ENCODE data around the gene LCLAT1. TPM values are rescaled to one million over a fixed set of nuclear protein-coding genes. Genes with fewer than 3 reads are reported as not detected.

The LCLAT1 gene
- total RNA-seq, 1 experiment from 2014 or later, result 36.0 TPM

- in situ Hi-C loops (cut with HindIII; ENCODE audit: low pct_unique_long_range_greater_than_20kb, low sequenced_read_pairs), result no loop called here
Observed at GRCh38 chr2:30689496-30690125, 242.6 kb downstream of the LCLAT1 start.

GRCh38 chr2:30690126-30690561 is 243.1 kb downstream of the LCLAT1 start:
- in situ Hi-C loops (cut with HindIII; ENCODE audit: low pct_unique_long_range_greater_than_20kb, low sequenced_read_pairs), result no loop called here
- no peak for DNase-seq (ENCODE audit: low read depth)

More at GRCh38 chr2:30689496-30690125, 242.6 kb downstream of the LCLAT1 start:
- DNase-seq (ENCODE audit: low read depth), result no peak

- in situ Hi-C loops (cut with HindIII; ENCODE audit: low pct_unique_long_range_greater_than_20kb, low sequenced_read_pairs), result no loop called here
- no peak for DNase-seq (ENCODE audit: low read depth)
Observed at GRCh38 chr2:30691091-30691947, 244.3 kb downstream of the LCLAT1 start.

GRCh38 chr2:30691948-30692828 is 245.1 kb downstream of the LCLAT1 start:
- DNase-seq (ENCODE audit: low read depth), result no peak
- in situ Hi-C loops (cut with HindIII; ENCODE audit: low pct_unique_long_range_greater_than_20kb, low sequenced_read_pairs), result no loop called here

- no peak for DNase-seq (ENCODE audit: low read depth)
- in situ Hi-C loops (cut with HindIII; ENCODE audit: low pct_unique_long_range_greater_than_20kb, low sequenced_read_pairs), result no loop called here
Observed at GRCh38 chr2:30692829-30693275, 245.8 kb downstream of the LCLAT1 start.

Other genes starting within 250 kb of the LCLAT1 start
- gene LBH, start 215.7 kb upstream of the LCLAT1 start, total RNA-seq (2014; rRNA removed; shearing (Covaris generic); ENCODE audit: low replicate concordance), result 99.1 and 128 TPM in 2 replicates